GM12878 (cell line): ENCODE results near the gene CTXND1.

Source experiments
- CTCF ChIP-seq, 3 experiments: IDR thresholded peaks in 2 of 3; conservative IDR thresholded peaks in 1 of 3; 2 replicates each; pipeline ENCODE4 v1.5.1; 2011; ENCODE audit warnings: low read depth in 3 of 3, low read length in 3 of 3, mild to moderate bottlenecking in 3 of 3, control low read depth in 2 of 3, moderate library complexity in 2 of 3, inconsistent platforms in 1 of 3, mixed read lengths in 1 of 3; ENCODE audit not compliant: control insufficient read depth in 2 of 3, insufficient read depth in 1 of 3; ENCODE audit errors: extremely low read depth in 1 of 3
- GATAD2B ChIP-seq: fragments of 450-650 bp; conservative IDR thresholded peaks from 2 replicates; pipeline ENCODE4 v1.6.1; 2017; ENCODE audit warnings: low read depth, mild to moderate bottlenecking, moderate library complexity
- SMARCA5 ChIP-seq: fragments of 450-650 bp; IDR thresholded peaks from 2 replicates; pipeline ENCODE4 v1.6.1; 2017; ENCODE audit warnings: mild to moderate bottlenecking

- TF ChIP-seq SMARCA5 (no peak), CTCF (IDR thresholded peaks at IDR 0.05 in 2 of 3, conservative IDR thresholded peaks at IDR 0.05 in 1 of 3; ENCODE audit: control insufficient read depth in 2 of 3, extremely low read depth in 1 of 3, insufficient read depth in 1 of 3, low read depth in 3 of 3, low read length in 3 of 3) (no peak), GATAD2B (no peak)
Observed at GRCh38 chr15:80264031-80264430, 12.0 kb upstream of the CTXND1 start.
